GM20000 (cell line): ENCODE measurements around the gene AFMID.
A peak's percentile ranks its signal among the peaks of the same experiment; 100 is the strongest.

ENCODE experiments used
- DNase-seq: peaks from one replicate; pipeline ENCODE4 v3.0.0; 2012; ENCODE audit warnings: low spot score
- CTCF ChIP-seq: IDR thresholded peaks from 2 replicates; pipeline ENCODE4 v1.5.1; 2012; ENCODE audit warnings: mild to moderate bottlenecking, control low read depth; ENCODE audit errors: extremely low read depth, missing control alignments

AFMID gene

DNA sequence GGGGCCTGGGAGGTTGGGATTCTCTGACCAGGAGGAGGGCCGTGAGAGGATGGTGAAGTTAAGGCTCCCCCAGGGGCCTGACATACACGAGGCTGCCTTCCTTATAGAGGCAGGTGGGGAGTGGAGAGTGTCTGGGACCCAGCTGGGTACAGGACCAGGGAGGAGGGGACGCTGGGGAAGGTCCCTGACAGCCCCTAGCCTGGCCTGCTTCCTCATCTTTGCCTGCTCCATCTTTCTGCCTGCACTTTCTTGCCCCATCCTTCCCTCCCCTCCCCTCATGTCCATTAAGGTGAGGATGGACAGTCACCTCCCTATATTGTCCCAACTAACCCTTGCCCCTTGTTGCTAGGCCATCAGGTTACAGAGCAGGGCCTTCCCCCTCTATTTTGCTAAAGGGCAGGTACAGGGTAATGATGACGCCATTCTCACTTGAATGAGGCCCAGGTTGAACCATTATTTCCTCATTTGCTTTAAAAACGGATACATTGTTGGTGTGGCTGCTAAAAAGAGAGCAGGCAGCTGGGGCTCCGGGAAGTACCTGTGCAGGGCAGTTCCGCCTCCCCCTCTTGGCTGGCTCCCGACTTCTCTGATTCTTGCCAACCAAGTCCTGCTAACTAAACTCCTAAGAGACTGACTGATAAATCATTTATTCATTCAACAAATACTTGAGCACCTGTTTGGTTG lies 39.7 kb upstream of the AFMID start:
- DNase-seq = peak; percentile 55

DNA sequence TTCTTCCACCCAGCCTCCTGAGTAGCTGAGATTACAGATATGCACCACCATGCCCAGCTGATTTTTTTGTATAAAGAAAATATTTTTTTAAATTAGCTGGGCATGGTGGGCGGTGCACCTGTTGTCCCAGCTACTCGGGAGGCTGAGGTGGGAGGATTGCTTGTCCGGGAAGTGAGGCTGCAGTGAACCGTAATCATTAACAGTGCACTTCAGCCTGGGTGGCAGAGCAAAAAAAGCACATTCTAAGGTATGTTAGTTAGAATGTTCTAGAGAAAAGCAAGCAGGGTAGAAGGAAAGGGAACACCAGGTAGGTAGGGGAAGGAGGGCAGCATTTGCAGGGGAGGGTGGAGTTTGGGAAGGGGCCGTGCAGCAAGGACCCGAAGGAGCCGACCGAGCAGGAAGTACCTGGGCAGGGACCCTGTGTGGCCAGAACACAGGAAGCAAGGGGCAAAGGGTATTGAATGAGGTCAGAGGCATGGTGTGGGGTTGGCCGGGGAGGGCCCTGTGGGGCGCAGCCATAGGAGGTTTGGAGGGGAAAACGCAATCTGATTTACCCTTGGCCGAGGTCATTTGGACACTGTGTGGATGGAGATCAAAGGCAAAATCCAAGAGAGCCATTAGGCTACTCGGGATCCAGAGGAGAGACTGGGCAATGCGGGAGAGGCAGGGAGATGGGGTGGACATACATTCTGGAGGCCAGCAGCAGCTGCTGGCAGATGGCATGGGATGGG lies 38.7 kb upstream of the AFMID start:
- DNase-seq = no peak
- TF ChIP-seq CTCF = no peak

More for the DNA sequence above, 39.7 kb upstream of the AFMID start:
- no peak for TF ChIP-seq CTCF

GRCh38 chr17:78151514-78152008 lies 35.6 kb upstream of the AFMID start:
- DNase-seq = no peak

DNA sequence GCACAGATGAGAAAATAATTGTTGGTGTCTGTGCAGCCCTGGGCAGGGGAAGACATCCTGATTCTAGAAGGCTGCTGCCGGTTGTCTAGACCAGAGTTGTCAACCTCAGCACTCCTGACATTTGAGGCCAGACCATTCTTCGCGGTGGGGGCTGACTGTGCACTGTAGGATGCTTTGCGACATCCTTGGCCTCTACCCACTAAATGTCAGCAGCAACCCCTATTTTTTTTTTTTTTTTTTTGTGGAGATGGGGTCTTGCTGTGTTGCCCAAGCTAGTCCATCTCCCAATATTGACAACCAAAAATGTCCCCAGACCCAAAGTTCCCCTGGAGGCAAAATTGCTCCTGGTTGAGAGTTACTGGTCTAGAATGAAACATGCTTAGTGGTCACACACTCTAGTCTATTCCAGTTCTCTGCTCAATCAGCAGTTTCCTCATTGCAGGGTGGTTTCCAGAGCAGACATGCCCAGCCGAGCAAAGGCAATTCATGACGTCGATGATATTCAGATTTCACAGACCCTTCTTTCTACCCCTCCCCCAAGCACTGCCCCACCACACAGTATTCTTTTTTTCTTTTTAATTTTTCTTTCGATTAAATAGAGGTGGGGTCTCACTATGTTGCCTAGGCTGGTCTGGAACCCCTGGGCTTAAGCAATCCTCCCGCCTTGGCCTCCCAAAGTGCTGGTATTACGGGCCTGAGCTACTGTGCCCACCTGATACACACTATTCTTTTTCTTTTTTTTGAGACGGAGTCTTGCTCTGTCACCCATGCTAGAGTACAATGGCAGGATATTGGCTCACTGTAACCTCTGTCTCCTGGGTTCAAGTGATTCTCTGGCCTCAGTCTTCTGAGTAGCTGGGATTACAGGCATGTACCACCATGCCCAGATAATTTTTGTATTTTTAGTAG lies 32.0 kb upstream of the AFMID start:
- no peak for TF ChIP-seq CTCF
- peak; percentile 69 for DNase-seq

More at GRCh38 chr17:78151514-78152008, 35.6 kb upstream of the AFMID start:
- TF ChIP-seq CTCF = no peak

DNA sequence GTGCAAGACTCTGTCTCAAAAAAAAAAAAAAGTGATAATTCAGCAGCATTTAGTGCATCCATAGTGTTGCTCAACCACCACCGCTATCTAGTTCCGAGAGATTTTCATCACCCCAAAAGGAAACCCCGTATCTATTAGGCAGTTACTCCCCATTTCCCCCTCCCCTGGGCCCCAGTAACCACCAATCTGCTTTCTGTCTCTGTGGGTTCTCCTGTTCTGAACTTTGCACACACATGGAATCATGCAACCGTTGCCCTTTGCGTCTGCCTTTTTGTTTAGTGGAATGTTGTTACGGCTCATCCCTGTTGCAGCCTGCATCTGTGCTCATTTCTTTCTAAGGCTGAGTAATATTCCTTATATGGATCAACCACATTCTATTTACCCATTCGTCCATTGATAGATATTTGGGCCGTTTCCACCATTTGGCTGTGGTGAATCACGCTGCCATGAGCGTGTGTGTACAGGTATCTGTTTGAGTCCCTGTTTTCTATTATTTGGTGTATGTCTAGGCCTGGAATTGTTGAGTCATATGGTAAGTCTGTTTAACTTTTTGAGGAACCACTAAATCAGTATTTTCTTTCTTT lies 27.5 kb upstream of the AFMID start:
- TF ChIP-seq CTCF = no peak
- DNase-seq = no peak

DNA sequence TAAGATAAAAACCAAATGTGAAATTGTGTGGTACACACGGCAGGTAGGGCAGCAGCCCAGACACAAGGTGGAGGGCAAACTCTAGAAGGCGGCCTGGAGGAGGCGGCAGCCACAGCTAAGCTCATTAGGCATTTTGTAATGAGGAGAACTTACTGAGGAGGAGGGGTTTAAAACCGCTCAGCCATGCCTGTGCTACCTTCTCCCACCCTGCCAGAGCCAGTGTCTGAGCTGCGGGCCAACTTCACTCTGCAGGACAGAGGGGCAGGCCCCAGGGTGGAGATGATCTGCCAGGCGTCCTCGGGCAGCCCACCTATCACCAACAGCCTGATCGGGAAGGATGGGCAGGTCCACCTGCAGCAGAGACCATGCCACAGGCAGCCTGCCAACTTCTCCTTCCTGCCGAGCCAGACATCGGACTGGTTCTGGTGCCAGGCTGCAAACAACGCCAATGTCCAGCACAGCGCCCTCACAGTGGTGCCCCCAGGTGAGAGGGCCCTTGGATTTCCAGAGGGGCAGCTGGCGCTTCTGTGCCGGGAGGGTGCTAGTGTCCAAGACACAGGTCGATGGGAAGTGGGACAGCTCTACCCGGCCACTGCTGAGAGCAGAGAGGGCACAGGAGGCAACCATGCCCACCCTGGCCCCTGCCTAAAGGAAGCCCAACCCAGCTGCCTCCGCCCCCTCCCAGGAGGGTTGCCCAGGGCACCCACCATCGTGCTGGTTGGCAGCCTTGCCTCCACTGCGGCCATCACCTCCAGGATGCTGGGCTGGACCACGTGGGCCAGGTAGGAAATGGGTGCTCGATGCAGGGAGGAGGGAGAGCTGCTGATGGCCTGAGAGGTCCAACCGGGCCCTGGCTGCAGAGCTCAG lies 23.0 kb upstream of the AFMID start:
- TF ChIP-seq CTCF = no peak
- DNase-seq = no peak
